HG03575 (cell line): ENCODE measurements around the gene DUSP1.
A peak's percentile ranks its signal among the peaks of the same experiment; 100 is the strongest.
"Not testable (repeated sequence)": the region's sequence is repeated elsewhere in the genome, so short reads cannot be mapped to it uniquely, and the experiment has no call there.

Experiments
- ATAC-seq: cut with Tn5 transposase; IDR thresholded peaks from one replicate; pipeline ENCODE4 v1.9.1; 2021; ENCODE audit not compliant: unreplicated experiment, insufficient number of reproducible peaks, low FRiP score; ENCODE audit errors: extremely low read depth

Gene DUSP1

GRCh38 chr5:172770675-172771438, at the start of gene DUSP1:
TSS of gene DUSP1 (minus strand) at chr5:172771195. CDS start at chr5:172770952, 243 bp downstream.
- ATAC-seq: no peak

GRCh38 chr5:172820046-172820767, 49.2 kb upstream of the DUSP1 start:
- no peak for ATAC-seq

DNA sequence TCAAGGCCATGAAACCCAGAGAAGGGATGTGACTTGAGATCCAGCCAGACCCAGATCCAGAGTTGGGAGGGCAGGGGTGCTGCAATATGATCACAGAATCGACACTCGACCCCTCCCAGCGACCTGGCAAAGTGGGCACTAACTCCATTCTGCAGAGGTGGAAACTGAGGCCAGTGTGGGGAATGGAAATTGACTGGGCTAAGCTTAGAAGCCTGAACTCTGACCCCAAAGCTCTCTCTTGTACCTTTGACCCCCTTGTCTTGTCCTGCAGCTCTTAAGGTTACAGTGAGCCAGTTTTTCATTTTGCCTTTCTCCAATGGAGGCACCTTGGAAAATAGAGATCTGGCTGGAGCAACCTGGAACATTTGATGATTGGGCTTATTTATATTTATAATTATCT, 48.6 kb upstream of the DUSP1 start:
- ATAC-seq: no peak

- no peak for ATAC-seq
These were observed 47.1 kb upstream of the DUSP1 start for GRCh38 chr5:172818081-172818480.

- no peak for ATAC-seq
These were observed 46.7 kb upstream of the DUSP1 start for GRCh38 chr5:172817664-172818063.

- no peak for ATAC-seq
These were observed 46.0 kb upstream of the DUSP1 start for GRCh38 chr5:172816925-172817562.

DNA sequence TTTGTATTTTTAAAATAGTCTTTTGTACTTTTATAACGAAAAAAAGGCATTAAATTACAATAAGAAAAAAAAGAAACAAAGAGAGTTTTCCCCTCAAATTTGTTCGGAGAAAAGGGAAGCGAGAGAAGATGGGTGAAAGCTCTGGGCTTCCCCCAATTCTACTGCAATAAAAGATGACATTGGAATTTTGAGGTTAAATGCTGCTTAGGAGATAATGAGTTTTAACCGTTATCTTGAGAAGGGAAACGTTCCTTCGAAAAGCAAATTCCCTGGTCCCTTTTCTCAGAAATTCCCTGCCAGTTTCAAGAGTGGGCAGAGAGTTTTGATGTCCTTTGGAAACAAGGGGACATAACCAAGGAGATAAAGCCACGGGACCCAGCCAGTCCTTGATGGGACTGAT, 44.6 kb upstream of the DUSP1 start:
- ATAC-seq: no peak

DNA sequence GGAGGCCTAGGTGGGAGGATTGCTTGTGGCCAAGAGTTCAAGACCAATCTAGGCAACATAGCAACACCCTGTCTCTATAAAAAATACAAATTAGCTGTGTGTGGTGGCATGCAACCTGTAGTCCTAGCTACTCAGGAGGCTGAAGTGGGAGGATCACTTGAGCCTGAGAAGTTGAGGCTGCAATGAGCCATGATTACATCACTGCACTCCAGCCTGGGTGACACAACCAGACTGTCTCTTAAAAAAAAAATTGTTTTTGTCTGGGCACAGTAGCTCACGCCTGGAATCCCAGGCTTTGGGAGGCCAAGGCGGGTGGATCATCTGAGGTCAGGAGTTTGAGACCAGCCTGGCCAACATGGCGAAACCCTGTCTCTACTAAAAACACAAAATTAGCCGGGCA, 40.0 kb upstream of the DUSP1 start:
- not testable (repeated sequence) for ATAC-seq

- no peak for ATAC-seq
These were observed 38.8 kb upstream of the DUSP1 start for GRCh38 chr5:172809774-172810173.

DNA sequence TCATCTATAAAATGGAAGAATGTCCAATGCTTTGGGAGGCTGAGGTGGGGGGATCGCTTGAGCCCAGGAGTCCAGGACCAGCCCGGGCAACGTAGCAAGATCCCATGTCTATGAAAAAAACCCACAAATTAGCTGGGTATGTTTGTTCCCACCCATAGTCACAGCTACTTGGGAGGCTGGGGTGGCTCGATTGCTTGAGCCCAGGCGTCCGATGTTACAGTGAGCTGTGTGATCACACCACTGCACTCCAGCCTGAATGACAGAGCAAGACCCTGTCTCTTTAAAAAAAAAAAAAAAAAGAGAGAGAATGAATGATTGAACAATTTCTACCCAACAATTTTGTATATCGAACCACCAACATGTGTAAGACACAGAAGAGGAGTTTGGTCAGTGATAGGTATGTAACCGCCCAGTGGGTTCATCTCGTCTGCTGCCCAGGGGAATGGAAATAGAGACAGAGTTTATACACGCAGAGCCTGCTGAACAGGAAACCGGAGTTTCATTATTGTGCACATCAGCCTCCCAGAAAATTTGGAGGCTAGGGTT, 36.8 kb upstream of the DUSP1 start:
- ATAC-seq: no peak

GRCh38 chr5:172806897-172807672, 36.1 kb upstream of the DUSP1 start:
- peak; percentile 79 for ATAC-seq

DNA sequence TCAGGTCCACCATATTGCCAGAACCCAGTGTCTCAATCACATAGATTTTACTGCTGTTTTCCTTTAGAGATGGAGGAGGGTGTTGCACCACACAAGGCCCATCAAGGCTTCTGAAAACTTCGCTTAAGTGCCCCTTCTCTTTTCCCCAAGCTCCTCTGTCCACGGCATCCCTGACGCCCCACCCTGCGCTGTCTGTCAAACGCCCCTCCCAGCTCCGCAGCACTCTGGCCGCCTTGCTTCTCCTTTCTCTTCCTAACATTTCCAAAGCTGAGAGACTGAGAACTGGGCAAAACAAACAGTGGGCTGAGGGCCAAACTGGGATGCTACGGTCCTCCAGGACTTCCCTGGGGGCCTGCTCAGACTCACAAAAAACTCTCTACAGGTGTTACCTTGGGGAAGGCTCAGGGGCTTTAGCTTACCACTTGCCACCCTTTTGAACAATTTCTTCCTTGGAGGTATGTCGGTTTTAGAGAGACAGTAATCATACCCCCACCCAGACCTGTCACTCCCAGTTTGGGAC, 34.8 kb upstream of the DUSP1 start:
- ATAC-seq: no peak

DNA sequence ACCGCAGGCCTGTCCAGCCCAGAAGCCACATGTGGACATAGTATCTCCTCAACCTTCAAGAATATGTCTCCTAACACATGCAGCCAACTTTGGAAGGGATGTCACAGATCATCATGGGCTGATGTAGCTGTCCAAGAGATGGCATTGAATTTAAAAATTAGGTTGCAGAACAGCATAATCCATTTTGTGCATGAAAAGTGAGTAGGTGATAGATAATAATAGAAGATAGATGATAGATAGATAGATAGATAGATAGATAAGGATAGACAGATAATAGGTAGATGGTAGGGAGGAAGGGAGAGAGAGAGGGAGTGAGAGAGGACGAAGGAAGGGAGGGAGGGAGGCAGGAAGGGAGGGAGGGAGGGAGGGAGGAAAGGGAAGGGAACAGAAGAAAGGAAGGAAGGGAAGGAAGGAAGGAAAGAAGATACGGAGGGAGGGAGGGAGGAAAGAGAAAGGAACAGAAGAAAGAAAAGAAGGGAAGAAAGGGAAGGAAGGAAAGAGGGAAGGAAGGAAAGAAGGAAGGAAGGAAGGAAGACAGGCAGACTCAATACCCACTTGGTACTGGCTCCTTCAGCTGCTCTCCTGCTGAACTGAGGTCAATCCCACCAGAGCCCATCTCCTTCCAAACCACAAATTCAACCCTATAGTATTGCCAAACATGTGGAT, 34.2 kb upstream of the DUSP1 start:
- ATAC-seq: no peak

GRCh38 chr5:172802567-172803176, 31.7 kb upstream of the DUSP1 start:
- no peak for ATAC-seq

DNA sequence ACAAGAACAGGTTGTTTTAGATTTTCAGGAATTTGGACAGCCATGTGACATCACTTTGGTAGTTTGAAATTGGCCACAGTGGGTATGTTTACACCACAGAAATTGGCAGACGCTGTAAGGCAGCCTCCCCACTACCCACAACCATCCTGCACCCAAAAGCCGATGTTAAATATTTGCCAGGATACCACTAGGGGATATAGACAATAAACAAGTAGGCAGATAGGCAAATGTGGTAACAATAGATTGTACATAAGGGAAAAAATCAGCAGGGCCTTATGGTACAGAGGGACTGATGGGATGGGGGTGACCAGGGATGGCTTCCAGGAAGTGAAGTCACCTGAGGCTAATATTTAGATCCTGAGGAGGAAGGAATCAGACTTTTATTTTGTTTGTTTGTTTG, 31.1 kb upstream of the DUSP1 start:
- ATAC-seq: no peak

DNA sequence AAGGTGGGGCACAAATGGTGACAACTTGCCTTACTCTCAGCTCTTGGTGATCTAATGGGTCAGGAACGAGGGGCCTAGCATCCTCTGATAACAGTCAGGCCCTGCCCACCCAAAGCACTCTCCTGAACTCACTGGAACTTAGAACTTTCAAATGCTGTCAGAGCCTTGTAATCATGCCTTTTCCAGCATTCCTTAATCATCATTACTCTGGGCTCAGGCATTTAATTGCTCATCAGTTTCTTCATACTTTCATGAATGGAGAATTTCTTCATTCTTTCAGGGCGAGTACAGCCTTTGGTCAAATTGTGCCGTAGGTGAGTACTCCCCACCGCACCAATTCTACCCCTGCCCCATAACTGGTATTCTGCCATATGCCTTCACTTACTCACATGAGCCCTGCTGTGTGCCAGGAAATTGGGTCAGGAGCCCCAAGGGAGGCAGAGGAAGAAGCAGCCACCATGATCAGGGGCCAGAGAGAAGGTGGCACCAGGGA, 30.2 kb upstream of the DUSP1 start:
- ATAC-seq: no peak

GRCh38 chr5:172800088-172800551, 29.1 kb upstream of the DUSP1 start:
- no peak for ATAC-seq

DNA sequence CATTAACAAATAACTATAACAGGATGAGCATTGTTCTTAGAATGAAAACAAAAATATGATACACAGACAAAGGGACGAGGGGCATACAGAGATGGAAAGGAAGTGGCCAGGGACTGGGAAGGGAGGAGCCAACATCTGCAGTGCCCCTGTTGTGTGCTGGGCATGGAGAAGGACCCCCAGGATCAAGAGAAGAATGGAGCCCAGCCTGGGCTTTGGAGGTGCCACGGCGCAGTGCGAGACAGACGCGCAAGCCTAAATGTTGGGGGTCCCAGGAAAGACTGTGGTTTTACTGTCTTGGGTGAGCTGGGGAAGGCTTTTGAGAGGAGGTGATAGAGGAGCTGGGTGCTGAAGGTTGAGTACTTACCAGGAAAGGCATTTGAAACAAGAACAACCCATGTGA, 28.4 kb upstream of the DUSP1 start:
- no peak for ATAC-seq
